Hepatocyte (in vitro differentiated cells): ENCODE data around the gene LY9. TPM values are rescaled to one million over a fixed set of nuclear protein-coding genes. Genes with fewer than 3 reads are reported as not detected.

Experiments used
- DNase-seq: peaks from one replicate; pipeline ENCODE4 v3.0.0-alpha.2; 2016; ENCODE audit warnings: low spot score
- H2AFZ ChIP-seq: fragments of 200-600 bp; sonication (generic); 2 replicates; pipeline ENCODE4 v1.6.0; 2016; ENCODE audit warnings: antibody characterized with exemption, mild to moderate bottlenecking
- H3K27ac ChIP-seq: fragments of 200-600 bp; sonication (generic); 2 replicates; pipeline ENCODE4 v1.5.1; 2016; ENCODE audit warnings: mild to moderate bottlenecking
- H3K27me3 ChIP-seq: fragments of 200-600 bp; sonication (generic); 2 replicates; pipeline ENCODE4 v1.6.1; 2016
- H3K36me3 ChIP-seq: fragments of 200-600 bp; sonication (generic); replicated peaks from 2 replicates; pipeline ENCODE4 v1.5.1; 2016; ENCODE audit warnings: low read depth; ENCODE audit not compliant: insufficient read depth
- H3K4me1 ChIP-seq: fragments of 200-600 bp; sonication (generic); 2 replicates; pipeline ENCODE4 v1.5.1; 2016; ENCODE audit warnings: mild to moderate bottlenecking, moderate library complexity; ENCODE audit not compliant: insufficient read depth
- H3K4me2 ChIP-seq: fragments of 200-600 bp; sonication (generic); 2 replicates; pipeline ENCODE4 v1.6.0; 2016
- H3K4me3 ChIP-seq: fragments of 200-600 bp; sonication (generic); 2 replicates; pipeline ENCODE4 v1.5.1; 2016; ENCODE audit warnings: mild to moderate bottlenecking
- H3K79me2 ChIP-seq: fragments of 200-600 bp; sonication (generic); 2 replicates; pipeline ENCODE4 v1.6.0; 2017; ENCODE audit warnings: mild to moderate bottlenecking
- H3K9me2 ChIP-seq: fragments of 200-600 bp; sonication (generic); replicated peaks from 2 replicates; pipeline ENCODE4 v1.6.0; 2017; ENCODE audit warnings: mild to moderate bottlenecking; ENCODE audit not compliant: insufficient read depth
- H3K9me3 ChIP-seq: fragments of 200-600 bp; sonication (generic); 2 replicates; pipeline ENCODE4 v1.5.1; 2016; ENCODE audit warnings: low read depth, mild to moderate bottlenecking
- H4K20me1 ChIP-seq: fragments of 200-600 bp; sonication (generic); 2 replicates; pipeline ENCODE4 v1.6.0; 2016; ENCODE audit warnings: mild to moderate bottlenecking; ENCODE audit not compliant: insufficient read depth, poor library complexity, severe bottlenecking
- EZH2 ChIP-seq: fragments of 200-600 bp; sonication (generic); IDR thresholded peaks from 2 replicates; pipeline ENCODE4 v1.6.1; 2016; ENCODE audit warnings: antibody characterized with exemption, mild to moderate bottlenecking, borderline replicate concordance
- EZH2phosphoT487 ChIP-seq: fragments of 200-600 bp; sonication (generic); IDR thresholded peaks from one replicate; pipeline ENCODE4 v1.6.1; 2018; ENCODE audit warnings: antibody characterized with exemption, mild to moderate bottlenecking, low read depth, moderate library complexity; ENCODE audit not compliant: unreplicated experiment, severe bottlenecking
- WGBS: methylation state at CpG from one replicate; pipeline ENCODE4 v1.1.6; 2016; ENCODE audit warnings: low lambda C conversion rate; ENCODE audit errors: missing lambda C conversion rate; 5-methylcytosine and 5-hydroxymethylcytosine counted together
- polyA plus RNA-seq: library from polyadenylated mRNA; unstranded; fragments of >200 nt; fragmentation: Nextera tagmentation; extraction: Ambion mirVana; gene quantifications from 2 replicates; pipeline ENCODE4 v1.2.1, GENCODE V29; 2016
- total RNA-seq: library from RNA; depleted of rRNA; stranded (reverse); fragments of >200 nt; gene quantifications from 2 replicates; pipeline ENCODE4 v1.2.3, GENCODE V29; 2014
- TF ChIP-seq, protein P1 (sequence below): fragments of 200-600 bp; sonication (generic); IDR thresholded peaks from 2 replicates; pipeline ENCODE4 v1.5.1; 2016; ENCODE audit warnings: antibody characterized with exemption, mild to moderate bottlenecking; ENCODE audit not compliant: poor library complexity

Gene LY9
- total and polyA plus RNA-seq, 2 experiments from 2014 or later, result not detected

DNA sequence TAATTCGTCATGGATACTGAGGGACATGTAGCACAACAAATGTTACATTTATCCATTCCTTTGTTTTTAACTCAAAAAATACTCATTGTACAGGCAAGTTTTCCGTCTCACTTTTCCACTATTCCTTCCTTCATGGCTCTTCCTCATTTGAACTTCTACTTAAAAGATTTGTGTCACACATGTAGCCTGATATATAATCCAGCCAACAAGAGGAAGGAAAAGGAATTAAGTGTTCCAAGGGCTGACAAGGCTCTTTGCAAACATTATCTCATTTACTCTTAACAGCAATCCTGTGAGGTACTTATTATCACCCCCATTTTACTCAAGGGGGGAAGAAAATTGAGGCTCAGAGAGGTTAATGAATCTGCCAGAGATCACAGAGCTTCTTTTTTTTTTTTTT, 43.8 kb downstream of the LY9 start:
- Histone ChIP-seq H3K4me1 (peaks cover 5% of the 10 kb centered on the region), H4K20me1 (no peaks in the 10 kb centered on the region), H3K9me3 (no peaks in the 10 kb centered on the region), H3K27me3 (no peaks in the 10 kb centered on the region), H3K36me3 (no peaks in the 10 kb centered on the region), H2AFZ (no peak overlapping the region), H3K9me2 (no peaks in the 10 kb centered on the region), H3K4me2 (no peak overlapping the region), H3K4me3 (no peak overlapping the region), H3K79me2 (no peaks in the 10 kb centered on the region), H3K27ac (no peak overlapping the region)
- DNase-seq, result no peak
- WGBS, result 82% methylated on average over 2 of the region's 2 CpGs
- TF ChIP-seq EZH2, result no peak
- no peak for TF ChIP-seq EZH2phosphoT487
- TF ChIP-seq, protein P1, sequence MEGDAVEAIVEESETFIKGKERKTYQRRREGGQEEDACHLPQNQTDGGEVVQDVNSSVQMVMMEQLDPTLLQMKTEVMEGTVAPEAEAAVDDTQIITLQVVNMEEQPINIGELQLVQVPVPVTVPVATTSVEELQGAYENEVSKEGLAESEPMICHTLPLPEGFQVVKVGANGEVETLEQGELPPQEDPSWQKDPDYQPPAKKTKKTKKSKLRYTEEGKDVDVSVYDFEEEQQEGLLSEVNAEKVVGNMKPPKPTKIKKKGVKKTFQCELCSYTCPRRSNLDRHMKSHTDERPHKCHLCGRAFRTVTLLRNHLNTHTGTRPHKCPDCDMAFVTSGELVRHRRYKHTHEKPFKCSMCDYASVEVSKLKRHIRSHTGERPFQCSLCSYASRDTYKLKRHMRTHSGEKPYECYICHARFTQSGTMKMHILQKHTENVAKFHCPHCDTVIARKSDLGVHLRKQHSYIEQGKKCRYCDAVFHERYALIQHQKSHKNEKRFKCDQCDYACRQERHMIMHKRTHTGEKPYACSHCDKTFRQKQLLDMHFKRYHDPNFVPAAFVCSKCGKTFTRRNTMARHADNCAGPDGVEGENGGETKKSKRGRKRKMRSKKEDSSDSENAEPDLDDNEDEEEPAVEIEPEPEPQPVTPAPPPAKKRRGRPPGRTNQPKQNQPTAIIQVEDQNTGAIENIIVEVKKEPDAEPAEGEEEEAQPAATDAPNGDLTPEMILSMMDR, result no peak

DNA sequence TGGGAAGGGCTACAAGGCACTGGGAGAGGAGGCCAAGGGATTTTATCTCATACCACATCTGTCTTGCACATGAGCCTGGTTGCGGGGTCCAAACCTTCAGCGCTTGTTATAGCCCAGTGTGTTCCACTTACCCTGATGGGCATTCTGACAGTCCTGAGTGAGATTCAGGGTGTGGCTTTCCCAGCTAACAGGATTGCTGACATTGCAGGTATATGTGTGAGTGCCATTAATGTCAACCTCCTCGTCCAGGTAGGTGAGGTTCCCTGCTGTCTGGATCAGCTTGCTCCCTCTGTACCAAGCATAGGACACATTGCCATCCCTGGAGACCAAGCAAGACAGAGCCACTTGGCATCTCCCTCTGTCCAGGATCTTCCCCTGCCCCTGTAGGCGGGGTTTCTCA, 45.1 kb downstream of the LY9 start:
- no peaks in the 10 kb centered on the region for H4K20me1 ChIP-seq
- H3K9me2 ChIP-seq, result no peaks in the 10 kb centered on the region
- H3K27me3 ChIP-seq, result no peaks in the 10 kb centered on the region

DNA sequence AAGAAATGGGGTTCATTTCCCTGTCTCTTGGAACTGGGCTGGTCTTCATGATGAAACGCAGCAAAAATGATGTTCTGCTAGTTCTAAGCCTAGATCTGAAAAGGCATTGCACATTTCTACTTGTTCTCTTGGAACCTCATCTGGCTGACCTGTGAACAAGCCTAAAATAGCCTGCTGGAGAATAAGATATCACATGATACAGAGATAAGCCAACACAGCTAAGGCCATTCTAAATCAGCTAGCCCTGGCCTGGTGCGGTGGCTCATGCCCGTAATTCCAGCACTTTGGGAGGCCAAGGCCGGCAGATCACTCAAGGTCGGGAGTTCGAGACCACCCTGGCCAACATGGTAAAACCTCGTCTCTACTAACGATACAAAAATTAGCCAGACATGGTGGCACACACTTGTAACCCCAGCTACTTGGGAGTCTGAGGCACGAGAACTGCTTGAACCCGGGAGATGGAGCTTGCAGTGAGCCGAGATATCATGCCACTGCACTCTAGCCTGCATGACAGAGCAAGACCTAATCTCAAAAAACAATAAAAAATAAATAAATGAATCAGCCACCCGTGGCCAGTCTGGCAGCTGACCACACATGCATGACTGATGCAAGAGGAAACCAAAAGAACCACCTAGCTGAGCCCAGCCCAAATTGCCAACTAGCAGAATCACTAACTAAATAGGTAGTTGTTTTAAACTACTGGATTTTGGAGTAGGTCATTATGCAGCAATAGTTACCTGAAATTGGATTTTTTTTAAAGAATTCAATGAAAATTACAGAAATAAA, 48.7 kb downstream of the LY9 start:
- TF ChIP-seq, protein P1, result no peak
- TF ChIP-seq EZH2phosphoT487 (no peak), EZH2 (no peak)
- H3K27me3 ChIP-seq, result no peaks in the 10 kb centered on the region
- no peaks in the 10 kb centered on the region for H4K20me1 ChIP-seq
- H3K4me1 ChIP-seq, result no peaks in the 10 kb centered on the region
- H3K9me3 ChIP-seq, result no peaks in the 10 kb centered on the region
- H2AFZ ChIP-seq, result no peak overlapping the region
- H3K4me3 ChIP-seq, result no peak overlapping the region
- 91% methylated on average over 12 of the region's 12 CpGs for WGBS
- no peaks in the 10 kb centered on the region for H3K79me2 ChIP-seq
- no peak overlapping the region for H3K27ac ChIP-seq
- DNase-seq, result no peak
- H3K4me2 ChIP-seq, result no peak overlapping the region
- H3K9me2 ChIP-seq, result no peaks in the 10 kb centered on the region
- no peaks in the 10 kb centered on the region for H3K36me3 ChIP-seq

More for the DNA sequence above, 45.1 kb downstream of the LY9 start:
- Histone ChIP-seq H3K27ac (no peak overlapping the region), H3K79me2 (no peaks in the 10 kb centered on the region), H3K9me3 (no peaks in the 10 kb centered on the region), H2AFZ (no peak overlapping the region), H3K4me1 (peaks cover 5% of the 10 kb centered on the region), H3K36me3 (no peaks in the 10 kb centered on the region), H3K4me2 (no peak overlapping the region), H3K4me3 (no peak overlapping the region)
- TF ChIP-seq, protein P1, result no peak
- TF ChIP-seq EZH2phosphoT487, result no peak
- TF ChIP-seq EZH2, result no peak
- 89% methylated on average over 4 of the region's 4 CpGs for WGBS
- no peak for DNase-seq
